GM12878 (cell line): ENCODE data around the gene TNIP3. TPM values are rescaled to one million over a fixed set of nuclear protein-coding genes. Genes with fewer than 3 reads are reported as not detected.

Source experiments
- ATAC-seq: fragments of 200-7000 bp; cut with Tn5 transposase; 3 replicates; pipeline ENCODE4 v1.9.1; 2020; ENCODE audit warnings: mild to moderate bottlenecking, moderate library complexity
- BruUV-seq: library from RNA; stranded (reverse); fragments of 400-500 nt; replicated peaks from 2 replicates; lab custom pipeline; 2021; lab: Mats Ljungman, UMichigan
- CTCF ChIA-PET: fragments of 300-600 bp; sonication (Branson Sonifier 250); formaldehyde crosslinking; extraction: SDS; loops from one replicate; lab custom pipeline; 2021; ENCODE audit warnings: inconsistent platforms; lab: Yijun Ruan, JAX
- POLR2A ChIA-PET: fragments of 350-600 bp; formaldehyde crosslinking; extraction: SDS; loops from one replicate; lab custom pipeline; 2021; ENCODE audit warnings: inconsistent platforms; lab: Charles Lee
- RAD21 ChIA-PET: fragments of 300-600 bp; sonication (Branson Sonifier 250); formaldehyde crosslinking; loops from one replicate; lab custom pipeline; 2023; ENCODE audit warnings: antibody characterized with exemption; ENCODE audit not compliant: unreplicated experiment; lab: Charles Lee
- SMC1A ChIA-PET: fragments of 300-600 bp; sonication (Branson Sonifier 250); formaldehyde crosslinking; loops from one replicate; lab custom pipeline; 2023; ENCODE audit not compliant: unreplicated experiment, uncharacterized antibody; lab: Charles Lee
- DNase-seq: peaks from one replicate; pipeline ENCODE4 v3.0.0-alpha.2; 2011; ENCODE audit warnings: low read depth, low spot score
- FAIRE-seq: peaks from 3 replicates; lab custom pipeline; 2011; peaks lifted over from hg19 to GRCh38; lab: Jason Lieb, UNC
- H2AFZ ChIP-seq: 2 replicates; pipeline ENCODE4 v1.6.0; 2011; ENCODE audit warnings: low read depth, low read length, control low read depth; ENCODE audit not compliant: control insufficient read depth
- H3K27ac ChIP-seq: 2 replicates; pipeline ENCODE4 v1.5.1; 2011; ENCODE audit warnings: control low read depth; ENCODE audit not compliant: control insufficient read depth, insufficient read depth
- H3K27me3 ChIP-seq, 2 experiments: replicated peaks in 1 of 2; 2 replicates each; pipeline versions ENCODE4 v1.6.0 to v1.6.1; 2011; ENCODE audit warnings: low read length in 1 of 2; ENCODE audit not compliant: control insufficient read depth in 2 of 2, insufficient read depth in 2 of 2
- H3K36me3 ChIP-seq, 2 experiments: 2 replicates each; pipeline ENCODE4 v1.5.1; 2011; ENCODE audit warnings: low read length in 1 of 2; ENCODE audit not compliant: control insufficient read depth in 2 of 2, insufficient read depth in 2 of 2
- H3K4me1 ChIP-seq: 2 replicates; pipeline ENCODE4 v1.6.1; 2011; ENCODE audit warnings: mild to moderate bottlenecking, low read length, moderate library complexity, mixed read lengths; ENCODE audit not compliant: control insufficient read depth, insufficient read depth
- H3K4me2 ChIP-seq: 2 replicates; pipeline ENCODE4 v1.6.0; 2011; ENCODE audit warnings: control low read depth; ENCODE audit not compliant: control insufficient read depth, insufficient read depth
- H3K4me3 ChIP-seq: fragments of 200-600 bp; sonication (generic); 2 replicates; pipeline ENCODE4 v1.5.1; 2016
- H3K79me2 ChIP-seq: 2 replicates; pipeline ENCODE4 v1.6.0; 2011; ENCODE audit warnings: low read length; ENCODE audit not compliant: control insufficient read depth, insufficient read depth
- H3K9ac ChIP-seq: 2 replicates; pipeline ENCODE4 v1.8.0; 2011; ENCODE audit warnings: low read length, control low read depth, mixed read lengths; ENCODE audit not compliant: control insufficient read depth, insufficient read depth
- H3K9me3 ChIP-seq: replicated peaks from 3 replicates; pipeline ENCODE4 v1.5.1; 2011; ENCODE audit warnings: mild to moderate bottlenecking, low read length; ENCODE audit not compliant: control insufficient read depth, insufficient read depth
- H4K20me1 ChIP-seq: 2 replicates; pipeline ENCODE4 v1.6.0; 2011; ENCODE audit not compliant: control insufficient read depth, insufficient read depth
- PRDM15 ChIP-seq: fragments of 450-650 bp; formaldehyde crosslinking; IDR thresholded peaks from 2 replicates; pipeline ENCODE4 v1.4.0; 2020; ENCODE audit warnings: mild to moderate bottlenecking, moderate library complexity
- WGBS: methylation state at CpG from one replicate; pipeline ENCODE4 v1.1.6; 2016; ENCODE audit warnings: low lambda C conversion rate; ENCODE audit not compliant: insufficient replicate concordance, insufficient coverage; ENCODE audit errors: missing lambda C conversion rate; 5-methylcytosine and 5-hydroxymethylcytosine counted together
- in situ Hi-C: fragments of 300-500 bp; cut with MboI; formaldehyde crosslinking; loops from 9 replicates; pipeline ENCODE4 v1.14.3; 2018; ENCODE audit warnings: mixed read lengths
- intact Hi-C: fragments of 100-400 bp; cut with micrococcal nuclease; formaldehyde crosslinking; loops from one replicate; pipeline ENCODE4 v1.14.2; 2022; ENCODE audit not compliant: unreplicated experiment
- polyA plus RNA-seq, 11 experiments: library from polyadenylated mRNA; depleted of rRNA in 4 of 11; unstranded in 6 of 11; stranded (reverse) in 5 of 11; fragments of >200 nt; fragmentation: Nextera tagmentation in 4 of 11; fragmentation: Illumina TruSeq in 1 of 11; extraction: Ambion mirVana in 4 of 11; extraction: Trizol in 1 of 11; gene quantifications; 1 replicate in 1 of 11; 2 replicates in 10 of 11; pipeline versions ENCODE4 v1.2.1 to v1.2.3, GENCODE V29; 2011 to 2016; ENCODE audit warnings: inconsistent platforms in 2 of 11, missing spikeins in 2 of 11, low read depth in 1 of 11
- total RNA-seq, 4 experiments: library from RNA; depleted of rRNA in 3 of 4; stranded (reverse); fragments of >200 nt in 3 of 4; fragmentation: Illumina TruSeq in 1 of 4; extraction: Trizol in 1 of 4; gene quantifications; 2 replicates each; pipeline versions ENCODE4 v1.2.1 to v1.2.3, GENCODE V29; 2013 to 2021
- TF ChIP-seq, protein P1 (sequence below): fragments of 150-350 bp; IDR thresholded peaks from 2 replicates; pipeline ENCODE4 v1.6.1; 2014; ENCODE audit warnings: mild to moderate bottlenecking, low read depth, low read length

The TNIP3 gene
- total and polyA plus RNA-seq, 10 of the 15 experiments (the other 5 are each of a cell fraction or from before 2014, with no cell fraction given), result 0.21 to 1.4 (median 0.67) TPM

- H3K36me3 ChIP-seq, result no peaks in the 10 kb centered on the region
- no peak overlapping the region for H3K9ac ChIP-seq
- SMC1A ChIA-PET, result interaction anchor here (0.8 kb wide), 1 partner anchor 17 kb away, joined by 3 read pairs; no protein-coding TSS in a partner anchor
- H2AFZ ChIP-seq, result no peak overlapping the region
- 74% methylated on average over 3 of the region's 3 CpGs for WGBS
- H4K20me1 ChIP-seq, result no peaks in the 10 kb centered on the region
- no peak overlapping the region for H3K27ac ChIP-seq
- CTCF ChIA-PET, result interaction anchor here (1.3 kb wide), 1 partner anchor 37 kb away, joined by 4 read pairs; no protein-coding TSS in a partner anchor
- RAD21 ChIA-PET, result interaction anchor here (1.0 kb wide), 1 partner anchor 10 kb away, joined by 3 read pairs; no protein-coding TSS in a partner anchor
- DNase-seq (no peak), FAIRE-seq (no peak), ATAC-seq (no peak)
- TF ChIP-seq PRDM15 (CRISPR knock-in tag), result no peak
- TF ChIP-seq, protein P1, sequence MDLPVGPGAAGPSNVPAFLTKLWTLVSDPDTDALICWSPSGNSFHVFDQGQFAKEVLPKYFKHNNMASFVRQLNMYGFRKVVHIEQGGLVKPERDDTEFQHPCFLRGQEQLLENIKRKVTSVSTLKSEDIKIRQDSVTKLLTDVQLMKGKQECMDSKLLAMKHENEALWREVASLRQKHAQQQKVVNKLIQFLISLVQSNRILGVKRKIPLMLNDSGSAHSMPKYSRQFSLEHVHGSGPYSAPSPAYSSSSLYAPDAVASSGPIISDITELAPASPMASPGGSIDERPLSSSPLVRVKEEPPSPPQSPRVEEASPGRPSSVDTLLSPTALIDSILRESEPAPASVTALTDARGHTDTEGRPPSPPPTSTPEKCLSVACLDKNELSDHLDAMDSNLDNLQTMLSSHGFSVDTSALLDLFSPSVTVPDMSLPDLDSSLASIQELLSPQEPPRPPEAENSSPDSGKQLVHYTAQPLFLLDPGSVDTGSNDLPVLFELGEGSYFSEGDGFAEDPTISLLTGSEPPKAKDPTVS, result no peak
- no TSS peak for BruUV-seq
- H3K9me3 ChIP-seq, result no peaks in the 10 kb centered on the region; the same call in 2 of the 3 replicates
- in situ Hi-C loops (no loop called here), intact Hi-C loops (no loop called here)
- H3K4me1 ChIP-seq, result no peaks in the 10 kb centered on the region
- POLR2A ChIA-PET, result no interaction called here
- no peak overlapping the region for H3K4me3 ChIP-seq
- H3K27me3 ChIP-seq, result peaks cover 0 to 4% of the 10 kb centered on the region in 2 experiments; a peak in 1 of 4 replicates
- H3K79me2 ChIP-seq, result no peaks in the 10 kb centered on the region
- H3K4me2 ChIP-seq, result no peak overlapping the region
Observed at GRCh38 chr4:121155893-121156292, 8.2 kb downstream of the TNIP3 start.
